Gastrocnemius medialis (tissue), 4 donors: ENCODE measurements around the gene HIP1R.

ENCODE experiments used
- CTCF ChIP-seq, 5 experiments: fragments of 450-650 bp in 3 of 5; fragments of 200-600 bp in 2 of 5; sonication (generic) in 2 of 5; IDR thresholded peaks in 4 of 5; conservative IDR thresholded peaks in 1 of 5; 1 replicate in 4 of 5; 2 replicates in 1 of 5; pipeline ENCODE4 v1.5.1; 2016 to 2019; ENCODE audit warnings: antibody characterized with exemption in 5 of 5, mild to moderate bottlenecking in 3 of 5, moderate library complexity in 3 of 5
- POLR2A ChIP-seq, 2 donors: fragments of 450-650 bp; IDR thresholded peaks; one replicate each; pipeline ENCODE4 v1.6.1; 2017; ENCODE audit warnings: antibody characterized with exemption in 2 of 2, mild to moderate bottlenecking in 2 of 2, moderate library complexity in 2 of 2

GRCh38 chr12:122819209-122819785, 16.0 kb upstream of the HIP1R start:
- TF ChIP-seq CTCF (IDR thresholded peaks at IDR 0.05 in 4 of 5, conservative IDR thresholded peaks at IDR 0.05 in 1 of 5) (no peak), POLR2A (IDR thresholded peaks at IDR 0.05) (no peak)
